ENCODE measurements around the gene DCST2. TPM values are rescaled to one million over a fixed set of nuclear protein-coding genes. Genes with fewer than 3 reads are reported as not detected.

DCST2 gene
- total RNA-seq, 4 donors from 2014 or later: 0.07 to 1.6 TPM; not detected in 2

GRCh38 chr1:155030243-155030795, 3.3 kb downstream of the DCST2 start:
- no peak for DNase-seq
- no peak for TF ChIP-seq CTCF (IDR thresholded peaks at IDR 0.05)
- TF ChIP-seq POLR2A (IDR thresholded peaks at IDR 0.05): no peak
- H3K36me3 ChIP-seq: no peaks in the 10 kb centered on the region
- H3K4me3 ChIP-seq: no peak overlapping the region
- intact Hi-C loops (cut with DNase I; ENCODE audit: low total_unique reads): no loop called here
- H3K9me3 ChIP-seq: no peaks in the 10 kb centered on the region
- no peaks in the 10 kb centered on the region for H3K4me1 ChIP-seq
- no peaks in the 10 kb centered on the region for H3K27me3 ChIP-seq
- H3K27ac ChIP-seq: no peak overlapping the region

GRCh38 chr1:155029513-155030242, 3.9 kb downstream of the DCST2 start:
- intact Hi-C loops (cut with DNase I; ENCODE audit: low total_unique reads): no loop called here
- no peak overlapping the region for H3K4me3 ChIP-seq
- no peaks in the 10 kb centered on the region for H3K27me3 ChIP-seq
- H3K9me3 ChIP-seq: no peaks in the 10 kb centered on the region
- no peak for TF ChIP-seq POLR2A (IDR thresholded peaks at IDR 0.05)
- no peak for TF ChIP-seq CTCF (IDR thresholded peaks at IDR 0.05)
- no peaks in the 10 kb centered on the region for H3K4me1 ChIP-seq
- DNase-seq: no peak
- H3K27ac ChIP-seq: no peak overlapping the region
- H3K36me3 ChIP-seq: no peaks in the 10 kb centered on the region

- H3K9me3 ChIP-seq: no peaks in the 10 kb centered on the region
- H3K4me3 ChIP-seq: no peak overlapping the region
- intact Hi-C loops (cut with DNase I; ENCODE audit: low total_unique reads): no loop called here
- no peak for TF ChIP-seq POLR2A (IDR thresholded peaks at IDR 0.05)
- TF ChIP-seq CTCF (IDR thresholded peaks at IDR 0.05): no peak
- no peak for DNase-seq
- H3K36me3 ChIP-seq: no peaks in the 10 kb centered on the region
- H3K27me3 ChIP-seq: no peaks in the 10 kb centered on the region
- no peaks in the 10 kb centered on the region for H3K4me1 ChIP-seq
- no peak overlapping the region for H3K27ac ChIP-seq
These were observed 7.0 kb downstream of the DCST2 start for GRCh38 chr1:155026588-155026987.

- Histone ChIP-seq H3K27ac (no peak overlapping the region), H3K4me3 (no peak overlapping the region), H3K36me3 (no peaks in the 10 kb centered on the region), H3K9me3 (no peaks in the 10 kb centered on the region), H3K4me1 (no peaks in the 10 kb centered on the region), H3K27me3 (no peaks in the 10 kb centered on the region)
- no peak for DNase-seq
- TF ChIP-seq CTCF (IDR thresholded peaks at IDR 0.05) (no peak), POLR2A (IDR thresholded peaks at IDR 0.05) (no peak)
- intact Hi-C loops (cut with DNase I; ENCODE audit: low total_unique reads): no loop called here
These were observed 7.4 kb downstream of the DCST2 start for GRCh38 chr1:155026154-155026553.

GRCh38 chr1:155024315-155024714, 9.3 kb downstream of the DCST2 start:
- H3K36me3 ChIP-seq: no peaks in the 10 kb centered on the region
- DNase-seq: no peak
- H3K27ac ChIP-seq: no peak overlapping the region
- H3K4me3 ChIP-seq: no peak overlapping the region
- no peaks in the 10 kb centered on the region for H3K27me3 ChIP-seq
- intact Hi-C loops (cut with DNase I; ENCODE audit: low total_unique reads): no loop called here
- no peak for TF ChIP-seq CTCF (IDR thresholded peaks at IDR 0.05)
- TF ChIP-seq POLR2A (IDR thresholded peaks at IDR 0.05): no peak
- no peaks in the 10 kb centered on the region for H3K4me1 ChIP-seq
- H3K9me3 ChIP-seq: no peaks in the 10 kb centered on the region
